Adrenal gland (tissue), 12 donors: ENCODE data around the gene APOL5. TPM values are rescaled to one million over a fixed set of nuclear protein-coding genes. Genes with fewer than 3 reads are reported as not detected.

Experiments used
- DNase-seq, 7 donors: peaks; one replicate each; pipeline ENCODE4 v3.0.0-alpha.2; 2019 to 2020
- H3K27ac ChIP-seq, 5 donors: fragments of 200-600 bp; sonication (generic) in 4 of 5; 1 replicate in 3 of 5; 2 replicates in 2 of 5; pipeline versions ENCODE4 v1.5.1 to v1.8.0; 2016 to 2020; ENCODE audit warnings: mild to moderate bottlenecking in 1 of 5
- H3K27me3 ChIP-seq: fragments of 200-600 bp; 2 replicates; pipeline ENCODE4 v1.8.0; 2021
- H3K36me3 ChIP-seq, 2 donors: fragments of 200-600 bp; replicated peaks in 1 of 2; 1 replicate in 1 of 2; 2 replicates in 1 of 2; pipeline versions ENCODE4 v1.5.1 to v1.8.0; 2018 to 2022
- H3K4me1 ChIP-seq, 2 donors: fragments of 200-600 bp; replicated peaks in 1 of 2; 1 replicate in 1 of 2; 2 replicates in 1 of 2; pipeline versions ENCODE4 v1.5.1 to v1.8.0; 2018 to 2021
- H3K4me3 ChIP-seq, 4 donors: fragments of 200-600 bp; sonication (generic) in 3 of 4; one replicate each; pipeline ENCODE4 v1.5.1; 2016 to 2018
- H3K9me3 ChIP-seq, 3 donors: fragments of 200-600 bp; sonication (generic) in 1 of 3; replicated peaks in 1 of 3; 1 replicate in 2 of 3; 2 replicates in 1 of 3; pipeline versions ENCODE4 v1.5.1 to v1.8.0; 2016 to 2021
- CTCF ChIP-seq, 6 experiments: fragments of 450-650 bp in 4 of 6; fragments of 200-600 bp in 2 of 6; sonication (generic) in 1 of 6; IDR thresholded peaks; 1 replicate in 5 of 6; 2 replicates in 1 of 6; pipeline versions ENCODE4 v1.5.1 to v1.8.0; 2016 to 2021; ENCODE audit warnings: antibody characterized with exemption in 6 of 6, mild to moderate bottlenecking in 2 of 6, moderate library complexity in 1 of 6
- POLR2A ChIP-seq, 2 donors: fragments of 450-650 bp; IDR thresholded peaks; one replicate each; pipeline ENCODE4 v1.6.1; 2017; ENCODE audit warnings: antibody characterized with exemption in 2 of 2, mild to moderate bottlenecking in 2 of 2, moderate library complexity in 1 of 2
- WGBS, 4 donors: extraction: QIAGEN DNeasy Blood & Tissue Kit in 2 of 4; methylation state at CpG; one replicate each; pipeline versions ENCODE4 v1.1.5 to v1.1.7; 2013 to 2017; 5-methylcytosine and 5-hydroxymethylcytosine counted together
- intact Hi-C, 2 donors: fragments of 100-400 bp; cut with DNase I; formaldehyde crosslinking; loops; one replicate each; pipeline versions ENCODE4 v1.14.1 to v1.15.0; 2022 to 2023
- polyA plus RNA-seq, 3 donors: library from polyadenylated mRNA; stranded (reverse); fragments of 200-250 nt in 2 of 3; fragments of 350-450 nt in 1 of 3; fragmentation: Illumina TruSeq in 1 of 3; extraction: RNeasy Lipid Tissue Mini Kit (QIAGEN cat#74804) in 1 of 3; gene quantifications; one replicate each; pipeline ENCODE4 v1.2.3, GENCODE V29; 2013 to 2014
- total RNA-seq, 9 donors: library from RNA; depleted of rRNA in 4 of 9; stranded (reverse); fragments of >200 nt in 4 of 9; fragments of 120-200 nt in 1 of 9; fragmentation: NEBNext Ultra II Directional in 1 of 9; extraction: Animal tissue kit (Norgen Biotek cat#: 25700) in 1 of 9; gene quantifications; one replicate each; pipeline versions ENCODE4 v1.1.0 to v1.2.4, GENCODE V29; 2013 to 2023
- donor health status: healthy with polysubstance abuse.
- donor health status: Bipolar disorder and iron deficiency.
- donor health status: DM: yes; HTN: yes; CAD: no.
- donor health status: DM: no; HTN: no; CAD: no.
- donor health status: DM: no; HTN: no; CAD: no.
- donor health status: DM: yes; HTN: yes; CAD: no.

The APOL5 gene
- total and polyA plus RNA-seq, 12 donors = 0.11 TPM; not detected in 11

- Histone ChIP-seq H3K36me3 (peaks cover 0 to 15% of the 10 kb centered on the region in 2 donors), H3K9me3 (no peaks in the 10 kb centered on the region), H3K4me1 (peaks cover 0 to 18% of the 10 kb centered on the region in 2 donors), H3K27ac (no peak overlapping the region), H3K4me3 (no peak overlapping the region), H3K27me3 (no peaks in the 10 kb centered on the region)
- intact Hi-C loops = loop anchor here in 1 of 2 donors (10.0 kb wide), 1 partner anchor 112 kb away; no protein-coding TSS in a partner anchor
- 66 to 77% (median 70%) methylated on average over 4 of the region's 4 CpGs for WGBS, 4 donors
- no peak for DNase-seq
- TF ChIP-seq CTCF (IDR thresholded peaks at IDR 0.05) (no peak), POLR2A (IDR thresholded peaks at IDR 0.05) (no peak)
Measured at GRCh38 chr22:35746946-35747703, 29.5 kb downstream of the APOL5 start.

- TF ChIP-seq CTCF (IDR thresholded peaks at IDR 0.05) (no peak), POLR2A (IDR thresholded peaks at IDR 0.05) (no peak)
- no peak overlapping the region for H3K27ac ChIP-seq
- no peak for DNase-seq
- no peaks in the 10 kb centered on the region for H3K27me3 ChIP-seq
- no peaks in the 10 kb centered on the region for H3K9me3 ChIP-seq
- H3K4me1 ChIP-seq = peaks cover 0 to 7% of the 10 kb centered on the region in 2 donors
- H3K4me3 ChIP-seq = no peak overlapping the region
- H3K36me3 ChIP-seq = peaks cover 0 to 10% of the 10 kb centered on the region in 2 donors
- WGBS, 4 donors = 86 to 93% (median 87%) methylated on average over 8 to 10 of the region's 10 CpGs
- intact Hi-C loops = loop anchor here in 1 of 2 donors (10.0 kb wide), 1 partner anchor 115 kb away; no protein-coding TSS in a partner anchor
Measured at GRCh38 chr22:35749808-35750207, 32.1 kb downstream of the APOL5 start.

DNA sequence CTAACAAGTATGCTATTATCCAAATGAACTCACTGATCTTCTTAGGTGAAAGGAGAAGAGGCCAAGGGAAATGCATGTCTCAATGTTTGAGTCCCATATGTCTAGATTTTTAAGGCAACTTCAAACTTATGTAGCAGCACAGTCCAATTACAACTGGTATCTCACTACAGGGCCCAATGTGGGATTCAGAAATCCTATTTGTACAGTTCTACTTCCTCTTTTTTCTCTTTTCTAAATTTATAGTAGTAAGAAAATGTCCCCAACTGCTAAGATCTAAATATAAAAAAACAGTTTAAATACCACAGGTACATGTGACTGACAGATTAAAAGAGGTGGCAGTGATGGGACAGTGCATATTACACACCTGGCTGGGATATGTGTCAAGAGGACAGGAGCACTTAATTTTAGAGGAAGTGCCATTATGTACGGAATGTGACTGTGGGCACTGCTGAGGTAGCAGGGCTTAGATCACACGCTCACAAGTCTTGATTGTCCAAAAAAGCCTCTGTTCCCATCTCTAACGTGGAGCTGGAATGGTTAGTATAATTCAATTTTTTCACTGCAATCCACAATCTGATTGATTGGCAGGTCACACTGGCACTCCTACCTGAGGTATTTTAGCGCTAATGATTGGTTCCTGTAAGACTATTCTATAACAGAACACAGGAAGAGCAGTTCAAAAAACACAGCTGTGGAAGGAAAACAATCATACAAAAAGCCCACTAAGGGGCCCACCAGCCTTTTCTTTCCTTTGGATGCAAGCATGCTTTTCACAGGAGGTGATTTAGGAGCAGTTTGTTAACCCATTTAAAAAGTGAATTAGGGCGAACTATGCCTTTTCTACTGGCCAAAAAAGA, 34.6 kb downstream of the APOL5 start:
- TF ChIP-seq CTCF (IDR thresholded peaks at IDR 0.05) = no peak
- no peak for TF ChIP-seq POLR2A (IDR thresholded peaks at IDR 0.05)
- Histone ChIP-seq H3K27ac (no peak overlapping the region), H3K4me3 (no peak overlapping the region), H3K4me1 (peaks cover 0 to 9% of the 10 kb centered on the region in 2 donors), H3K27me3 (no peaks in the 10 kb centered on the region), H3K9me3 (no peaks in the 10 kb centered on the region), H3K36me3 (no peaks in the 10 kb centered on the region)
- intact Hi-C loops = no loop called here
- WGBS, 4 donors = 74 to 78% (median 76%) methylated on average over 5 of the region's 5 CpGs
- DNase-seq = no peak

DNA sequence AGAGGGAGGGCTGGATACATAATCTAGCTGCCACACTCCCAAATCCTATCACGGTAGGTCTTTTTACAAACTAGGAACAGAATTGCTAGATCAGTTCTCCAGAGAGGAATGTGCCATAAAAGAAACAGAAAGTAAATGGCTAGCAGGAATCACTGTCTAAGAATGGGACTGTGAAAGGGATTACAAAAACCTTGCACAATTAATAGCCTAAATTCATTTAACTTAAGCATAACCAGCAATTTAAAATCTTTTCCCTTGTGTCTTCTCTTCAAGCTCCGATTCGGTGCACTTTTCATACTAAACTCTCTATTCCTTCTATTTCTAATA, 35.2 kb downstream of the APOL5 start:
- no peak overlapping the region for H3K4me3 ChIP-seq
- H3K36me3 ChIP-seq = no peaks in the 10 kb centered on the region
- H3K27me3 ChIP-seq = no peaks in the 10 kb centered on the region
- 77 to 86% (median 79%) methylated on average over 3 of the region's 3 CpGs for WGBS, 4 donors
- TF ChIP-seq CTCF (IDR thresholded peaks at IDR 0.05) (no peak), POLR2A (IDR thresholded peaks at IDR 0.05) (no peak)
- peaks cover 0 to 6% of the 10 kb centered on the region in 2 donors for H3K4me1 ChIP-seq
- intact Hi-C loops = no loop called here
- no peaks in the 10 kb centered on the region for H3K9me3 ChIP-seq
- DNase-seq = no peak
- no peak overlapping the region for H3K27ac ChIP-seq
